Measurements from ENCODE around the gene MYLK3. TPM values are rescaled to one million over a fixed set of nuclear protein-coding genes. Genes with fewer than 3 reads are reported as not detected.

The MYLK3 gene
- total RNA-seq, 2 experiments from 2014 or later: 0.11 TPM; not detected in 1

- Mint-ChIP-seq H3K9me3 (no peaks in the 10 kb centered on the region), H3K4me3 (no peak overlapping the region), H3K27ac (no peak overlapping the region), H3K4me1 (ENCODE audit: low read depth) (no peaks in the 10 kb centered on the region), H3K36me3 (ENCODE audit: low read depth) (no peaks in the 10 kb centered on the region), H3K27me3 (peaks cover 1% of the 10 kb centered on the region)
- DNase-seq: no peak
- ChIA-PET CTCF (no interaction called here), POLR2A (no interaction called here)
- intact Hi-C loops (cut with micrococcal nuclease): no loop called here
- no peak for TF ChIP-seq CTCF (IDR thresholded peaks at IDR 0.05)
- no peak for ATAC-seq
Measured at GRCh38 chr16:46775214-46775613, 27.1 kb upstream of the MYLK3 start.

- no peak for DNase-seq
- no peak for TF ChIP-seq CTCF (IDR thresholded peaks at IDR 0.05)
- H3K4me1 Mint-ChIP-seq (ENCODE audit: low read depth): no peaks in the 10 kb centered on the region
- peaks cover 1% of the 10 kb centered on the region for H3K27me3 Mint-ChIP-seq
- no peaks in the 10 kb centered on the region for H3K36me3 Mint-ChIP-seq (ENCODE audit: low read depth)
- POLR2A ChIA-PET: no interaction called here
- no peak overlapping the region for H3K4me3 Mint-ChIP-seq
- intact Hi-C loops (cut with micrococcal nuclease): no loop called here
- CTCF ChIA-PET: no interaction called here
- no peak for ATAC-seq
- H3K9me3 Mint-ChIP-seq: no peaks in the 10 kb centered on the region
- H3K27ac Mint-ChIP-seq: no peak overlapping the region
Measured at GRCh38 chr16:46774743-46775177, 26.6 kb upstream of the MYLK3 start.

GRCh38 chr16:46772463-46772862 is 24.3 kb upstream of the MYLK3 start:
- Mint-ChIP-seq H3K36me3 (ENCODE audit: low read depth) (no peaks in the 10 kb centered on the region), H3K4me1 (ENCODE audit: low read depth) (no peaks in the 10 kb centered on the region), H3K27ac (no peak overlapping the region), H3K9me3 (no peaks in the 10 kb centered on the region), H3K27me3 (peaks cover 1% of the 10 kb centered on the region), H3K4me3 (no peak overlapping the region)
- ATAC-seq (no peak), DNase-seq (no peak)
- intact Hi-C loops (cut with micrococcal nuclease): no loop called here
- TF ChIP-seq CTCF (IDR thresholded peaks at IDR 0.05): no peak
- ChIA-PET POLR2A (no interaction called here), CTCF (interaction anchor here (1.5 kb wide), 1 partner anchor 81 kb away, joined by 3 read pairs; no protein-coding TSS in a partner anchor)

- H3K9me3 Mint-ChIP-seq: no peaks in the 10 kb centered on the region
- ATAC-seq: no peak
- DNase-seq: no peak
- H3K4me3 Mint-ChIP-seq: no peak overlapping the region
- TF ChIP-seq CTCF (IDR thresholded peaks at IDR 0.05): no peak
- CTCF ChIA-PET: no interaction called here
- intact Hi-C loops (cut with micrococcal nuclease): no loop called here
- no peaks in the 10 kb centered on the region for H3K36me3 Mint-ChIP-seq (ENCODE audit: low read depth)
- POLR2A ChIA-PET: interaction anchor here (0.6 kb wide), 1 partner anchor 84 kb away, joined by 3 read pairs; no protein-coding TSS in a partner anchor
- H3K27ac Mint-ChIP-seq: no peak overlapping the region
- peaks cover 1% of the 10 kb centered on the region for H3K27me3 Mint-ChIP-seq
- no peaks in the 10 kb centered on the region for H3K4me1 Mint-ChIP-seq (ENCODE audit: low read depth)
Measured at GRCh38 chr16:46768809-46769208, 20.7 kb upstream of the MYLK3 start.

GRCh38 chr16:46765050-46765449 is 16.9 kb upstream of the MYLK3 start:
- intact Hi-C loops (cut with micrococcal nuclease): no loop called here
- no peak for ATAC-seq
- POLR2A ChIA-PET: no interaction called here

More at GRCh38 chr16:46765050-46765449, 16.9 kb upstream of the MYLK3 start:
- no peaks in the 10 kb centered on the region for H3K36me3 Mint-ChIP-seq (ENCODE audit: low read depth)
- no peaks in the 10 kb centered on the region for H3K9me3 Mint-ChIP-seq
- no peak overlapping the region for H3K4me3 Mint-ChIP-seq
- no peaks in the 10 kb centered on the region for H3K4me1 Mint-ChIP-seq (ENCODE audit: low read depth)
- H3K27ac Mint-ChIP-seq: no peak overlapping the region
- H3K27me3 Mint-ChIP-seq: peaks cover 1% of the 10 kb centered on the region
- no peak for DNase-seq
- TF ChIP-seq CTCF (IDR thresholded peaks at IDR 0.05): no peak
- CTCF ChIA-PET: no interaction called here

Measured in activated CD8-positive, alpha-beta T cell treated with anti-CD3 and anti-CD28 coated beads for 36 hours (primary cell).